Ishikawa (cell line): ENCODE data around the gene COL26A1.

ENCODE experiments used
- FOXM1 ChIP-seq: IDR thresholded peaks from 2 replicates; pipeline ENCODE4 v1.6.1; 2012; ENCODE audit warnings: low read depth, borderline replicate concordance
- MAX ChIP-seq: IDR thresholded peaks from 2 replicates; pipeline ENCODE4 v1.6.1; 2012
- RAD21 ChIP-seq: IDR thresholded peaks from 2 replicates; pipeline ENCODE4 v1.6.1; 2012; ENCODE audit warnings: low read depth
- TCF12 ChIP-seq: IDR thresholded peaks from 2 replicates; pipeline ENCODE4 v1.6.1; 2012; ENCODE audit warnings: low read depth
- ZBTB7A ChIP-seq: IDR thresholded peaks from 2 replicates; pipeline ENCODE4 v1.6.1; 2012; ENCODE audit warnings: low read depth

- TF ChIP-seq RAD21 (no peak), TCF12 (no peak), FOXM1 (no peak), MAX (no peak), ZBTB7A (no peak)
Measured at GRCh38 chr7:101332026-101332425, 30.6 kb upstream of the COL26A1 start.
